Neural cell (in vitro differentiated cells): Measurements from ENCODE around the gene CARMIL1.

ENCODE experiments used
- CTCF ChIP-seq: fragments of 450-650 bp; IDR thresholded peaks from 2 replicates; pipeline ENCODE4 v1.5.1; 2014; ENCODE audit warnings: antibody characterized with exemption, mild to moderate bottlenecking, moderate library complexity; ENCODE audit not compliant: poor library complexity, severe bottlenecking
- EP300 ChIP-seq: fragments of 450-650 bp; conservative IDR thresholded peaks from 2 replicates; pipeline ENCODE4 v1.6.1; 2014; ENCODE audit warnings: antibody characterized with exemption, mild to moderate bottlenecking, moderate library complexity; ENCODE audit not compliant: poor library complexity, severe bottlenecking
- EZH2 ChIP-seq: fragments of 200-600, 300-800 bp; shearing (Covaris generic), sonication (generic); IDR thresholded peaks from 2 replicates; pipeline ENCODE4 v1.6.1; 2014; ENCODE audit warnings: antibody characterized with exemption, low read length, borderline replicate concordance, mild to moderate bottlenecking; ENCODE audit not compliant: insufficient read depth, poor library complexity, severe bottlenecking

DNA sequence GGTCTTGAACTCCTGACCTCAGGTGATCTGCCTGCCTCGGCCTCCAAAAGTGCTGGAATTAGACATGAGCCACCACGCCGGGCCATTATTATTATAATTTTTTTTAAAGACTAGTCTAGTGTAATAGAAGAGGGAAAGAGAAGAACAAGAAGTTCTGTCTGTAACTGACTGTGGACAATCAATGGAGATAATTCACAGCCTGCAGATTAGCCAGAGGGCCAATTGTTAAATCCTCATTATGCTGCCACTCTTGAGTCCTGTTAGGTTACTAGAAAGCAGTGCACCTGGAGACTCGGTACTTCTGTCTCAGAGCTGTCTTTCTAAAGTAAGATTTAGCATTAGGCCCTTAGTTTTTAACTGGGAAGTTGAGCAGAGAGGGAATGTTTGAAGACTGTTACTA, 37.5 kb downstream of the CARMIL1 start:
- TF ChIP-seq CTCF (no peak), EZH2 (no peak), EP300 (no peak)
